Right atrium auricular region (tissue), 2 donors: ENCODE results near the gene TAF3. TPM values are rescaled to one million over a fixed set of nuclear protein-coding genes. Genes with fewer than 3 reads are reported as not detected.

Experiments
- DNase-seq: peaks from one replicate; pipeline ENCODE4 v3.0.0-alpha.2; 2019; ENCODE audit warnings: low spot score
- H3K27ac ChIP-seq, 2 donors: fragments of 200-600 bp; sonication (generic); 1 replicate in 1 of 2; 2 replicates in 1 of 2; pipeline ENCODE4 v1.5.1; 2016 to 2019
- H3K27me3 ChIP-seq, 2 donors: fragments of 200-600 bp; sonication (generic); one replicate each; pipeline versions ENCODE4 v1.5.1 to v1.6.0; 2017 to 2019
- H3K36me3 ChIP-seq: fragments of 200-600 bp; sonication (generic); one replicate; pipeline ENCODE4 v1.5.1; 2016
- H3K4me1 ChIP-seq, 2 donors: fragments of 200-600 bp; sonication (generic); one replicate each; pipeline versions ENCODE4 v1.5.1 to v1.6.0; 2017 to 2019
- H3K4me3 ChIP-seq, 2 donors: fragments of 200-600 bp; sonication (generic); 1 replicate in 1 of 2; 2 replicates in 1 of 2; pipeline ENCODE4 v1.5.1; 2017 to 2019; ENCODE audit warnings: mild to moderate bottlenecking in 1 of 2, moderate library complexity in 1 of 2
- H3K9me3 ChIP-seq, 2 donors: fragments of 200-600 bp; sonication (generic); one replicate each; pipeline ENCODE4 v1.5.1; 2019
- total RNA-seq, 2 donors: library from RNA; depleted of rRNA; stranded (reverse); fragments of >200 nt; gene quantifications; one replicate each; pipeline ENCODE4 v1.1.0, GENCODE V29; 2016
- TF ChIP-seq, protein P1 (sequence below), 2 donors: fragments of 200-600 bp; sonication (generic); IDR thresholded peaks; one replicate each; pipeline ENCODE4 v1.5.1; 2019; ENCODE audit warnings: antibody characterized with exemption in 2 of 2

Gene TAF3
- total RNA-seq, 2 donors from 2014 or later, result 4.6 to 6.1 TPM

DNA sequence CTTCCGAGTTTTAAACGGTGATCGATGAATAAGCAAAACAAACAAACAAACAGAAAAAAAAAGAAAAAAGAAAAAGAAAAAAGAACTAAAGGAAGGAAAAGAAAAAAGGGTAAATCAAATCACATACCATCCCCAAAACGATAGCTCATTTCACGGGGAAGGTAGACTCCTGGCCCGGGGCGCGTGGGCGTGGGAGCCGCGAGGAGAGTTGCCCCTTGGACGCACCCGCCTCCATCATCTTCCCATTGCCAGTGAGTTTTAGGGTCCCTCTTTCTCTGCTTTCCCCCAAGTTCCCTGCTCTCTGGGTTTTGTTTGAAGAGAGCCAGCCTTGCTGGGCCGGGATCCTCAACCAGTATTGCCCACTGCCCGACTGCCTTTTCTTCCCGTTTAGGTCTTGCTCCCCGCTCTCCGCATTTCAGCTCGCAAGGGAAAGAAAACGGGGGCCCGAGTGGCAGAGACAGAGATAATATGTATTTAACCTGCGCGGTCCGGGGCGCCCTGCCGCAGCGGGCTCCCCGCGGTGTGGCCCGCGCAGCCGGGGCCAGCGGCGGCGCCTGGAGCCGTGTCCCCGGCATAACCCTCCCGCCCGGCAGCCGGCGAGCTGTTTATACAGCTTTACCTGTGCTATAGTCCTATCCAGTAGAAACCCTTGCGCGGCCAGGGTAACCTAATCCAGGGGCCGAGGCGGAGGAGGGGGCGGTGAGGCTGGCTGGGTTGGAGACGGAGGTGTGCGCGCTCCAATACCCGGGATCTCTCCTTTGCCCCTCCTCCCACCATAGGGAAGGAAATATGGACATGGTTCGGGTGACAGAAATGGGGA, 230.9 kb downstream of the TAF3 start:
- no peak for DNase-seq
- H3K4me1 ChIP-seq, result peaks cover 0 to 72% of the 10 kb centered on the region in 2 donors
- peaks cover 67 to 97% of the 10 kb centered on the region in 2 donors for H3K27me3 ChIP-seq
- H3K36me3 ChIP-seq, result no peaks in the 10 kb centered on the region
- no peak overlapping the region for H3K27ac ChIP-seq
- H3K4me3 ChIP-seq, result peak overlapping the region in 1 of 2 donors; percentile 46
- no peaks in the 10 kb centered on the region for H3K9me3 ChIP-seq
- TF ChIP-seq, protein P1, sequence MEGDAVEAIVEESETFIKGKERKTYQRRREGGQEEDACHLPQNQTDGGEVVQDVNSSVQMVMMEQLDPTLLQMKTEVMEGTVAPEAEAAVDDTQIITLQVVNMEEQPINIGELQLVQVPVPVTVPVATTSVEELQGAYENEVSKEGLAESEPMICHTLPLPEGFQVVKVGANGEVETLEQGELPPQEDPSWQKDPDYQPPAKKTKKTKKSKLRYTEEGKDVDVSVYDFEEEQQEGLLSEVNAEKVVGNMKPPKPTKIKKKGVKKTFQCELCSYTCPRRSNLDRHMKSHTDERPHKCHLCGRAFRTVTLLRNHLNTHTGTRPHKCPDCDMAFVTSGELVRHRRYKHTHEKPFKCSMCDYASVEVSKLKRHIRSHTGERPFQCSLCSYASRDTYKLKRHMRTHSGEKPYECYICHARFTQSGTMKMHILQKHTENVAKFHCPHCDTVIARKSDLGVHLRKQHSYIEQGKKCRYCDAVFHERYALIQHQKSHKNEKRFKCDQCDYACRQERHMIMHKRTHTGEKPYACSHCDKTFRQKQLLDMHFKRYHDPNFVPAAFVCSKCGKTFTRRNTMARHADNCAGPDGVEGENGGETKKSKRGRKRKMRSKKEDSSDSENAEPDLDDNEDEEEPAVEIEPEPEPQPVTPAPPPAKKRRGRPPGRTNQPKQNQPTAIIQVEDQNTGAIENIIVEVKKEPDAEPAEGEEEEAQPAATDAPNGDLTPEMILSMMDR (IDR thresholded peaks at IDR 0.05), result no peak

DNA sequence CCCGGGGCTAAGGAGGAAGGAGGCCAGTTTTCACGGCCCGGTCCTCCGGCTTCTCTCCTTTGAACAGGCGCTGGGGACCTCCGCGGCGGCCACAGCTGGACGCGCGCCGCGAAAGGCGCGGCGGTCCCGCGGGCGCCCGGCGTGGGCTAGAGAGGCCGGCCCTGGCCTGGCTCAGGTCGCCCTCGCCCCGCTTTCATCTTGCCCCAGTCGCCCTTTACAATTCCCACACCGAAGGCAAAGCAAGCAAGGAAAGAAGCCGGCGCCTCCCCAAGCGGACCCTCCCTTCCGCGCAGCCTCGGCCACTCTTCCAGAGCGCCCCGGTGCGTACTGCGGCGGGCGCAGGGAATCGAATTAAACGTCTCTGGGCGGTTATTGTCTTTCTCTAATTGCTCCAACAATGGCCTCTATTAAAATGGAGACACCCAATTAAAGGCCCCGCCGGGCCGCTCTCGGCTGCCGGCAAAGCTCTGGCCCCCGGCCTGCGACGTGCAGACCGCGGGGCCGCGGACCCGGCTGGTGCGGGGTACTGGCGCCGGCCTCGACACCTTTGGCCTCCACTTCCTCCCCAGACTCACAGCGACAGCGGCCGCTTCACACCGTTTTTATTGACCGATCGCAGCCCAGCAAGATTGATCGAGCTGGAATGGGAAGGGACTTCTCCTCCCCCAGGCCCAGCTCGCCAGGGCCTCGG, 231.7 kb downstream of the TAF3 start:
- Histone ChIP-seq H3K27me3 (peaks cover 65 to 94% of the 10 kb centered on the region in 2 donors), H3K27ac (no peak overlapping the region)
- TF ChIP-seq, protein P1 (IDR thresholded peaks at IDR 0.05), result no peak

DNA sequence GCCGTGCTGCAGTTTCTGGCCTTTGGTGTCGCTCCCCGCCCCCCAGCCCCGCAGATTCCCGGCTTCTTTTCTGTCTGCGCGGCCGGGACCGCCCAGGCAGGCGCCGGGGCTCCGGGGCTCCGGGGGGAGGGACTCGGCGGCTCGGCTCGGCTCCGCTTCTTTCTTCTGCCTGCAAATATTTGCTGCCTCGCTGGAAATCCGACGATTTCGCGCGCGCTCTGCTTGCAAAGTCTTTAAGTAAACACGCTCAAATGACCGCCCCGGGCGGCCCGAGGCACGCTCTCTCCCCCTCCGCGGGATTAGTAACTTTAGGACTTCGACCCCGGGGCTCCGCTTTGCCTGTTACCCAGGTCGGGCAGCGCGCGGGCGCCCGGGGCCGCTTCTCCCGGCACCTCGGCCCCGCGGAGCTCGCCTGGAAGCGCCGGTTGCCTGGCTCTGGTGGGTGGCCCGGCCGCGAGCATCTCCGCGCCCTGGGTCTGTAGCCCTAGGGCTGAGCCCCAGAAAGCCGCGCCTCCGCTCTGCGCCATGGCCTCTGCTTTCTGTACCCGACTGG, 232.3 kb downstream of the TAF3 start:
- no peak for DNase-seq
- peak overlapping the region; percentile 21 to 46 for H3K4me3 ChIP-seq
- no peaks in the 10 kb centered on the region for H3K36me3 ChIP-seq
- no peaks in the 10 kb centered on the region for H3K9me3 ChIP-seq
- peaks cover 0 to 70% of the 10 kb centered on the region in 2 donors for H3K4me1 ChIP-seq
- H3K27ac ChIP-seq, result no peak overlapping the region
- peaks cover 63 to 94% of the 10 kb centered on the region in 2 donors for H3K27me3 ChIP-seq
- TF ChIP-seq, protein P1 (IDR thresholded peaks at IDR 0.05), result no peak

More for the DNA sequence above, 231.7 kb downstream of the TAF3 start:
- no peaks in the 10 kb centered on the region for H3K9me3 ChIP-seq
- H3K36me3 ChIP-seq, result no peaks in the 10 kb centered on the region
- no peak for DNase-seq
- H3K4me1 ChIP-seq, result peaks cover 0 to 71% of the 10 kb centered on the region in 2 donors
- peak overlapping the region; percentile 21 to 46 for H3K4me3 ChIP-seq

DNA sequence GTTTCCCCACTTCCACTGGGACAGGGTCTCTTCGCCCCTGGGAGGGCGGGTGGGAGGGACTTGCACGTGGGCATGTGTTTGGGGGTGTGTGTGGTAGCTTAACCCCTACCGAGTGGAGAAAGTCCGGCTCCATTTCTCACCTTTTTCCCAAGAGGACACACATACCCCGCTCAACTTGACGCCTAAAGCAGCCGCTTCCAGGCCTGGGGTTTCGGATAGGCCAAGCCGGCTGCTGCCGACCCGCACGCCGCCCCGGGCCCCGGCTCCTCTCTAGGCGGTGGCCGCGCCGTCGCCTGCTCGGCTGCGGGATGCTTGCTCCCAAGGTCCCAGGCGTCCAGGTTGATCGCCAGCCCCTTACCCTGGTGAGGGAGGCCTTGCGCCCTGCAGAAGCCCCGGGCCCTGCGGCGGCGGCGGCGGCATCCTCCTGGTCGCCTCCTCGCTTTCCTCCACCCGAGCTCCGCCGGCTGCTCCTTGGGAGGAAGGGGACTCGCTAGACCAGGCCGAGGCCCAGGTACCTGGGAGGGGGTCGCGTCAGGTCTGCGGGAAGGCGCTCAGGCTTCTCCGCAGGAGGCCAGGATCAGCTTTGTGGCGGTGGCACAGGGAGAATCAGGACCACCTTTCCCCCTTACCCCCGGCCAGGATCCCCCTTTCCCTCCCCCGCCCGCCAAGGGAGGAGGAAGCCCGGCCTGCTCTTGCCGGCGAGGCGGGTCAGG, 233.0 kb downstream of the TAF3 start:
- Histone ChIP-seq H3K9me3 (no peaks in the 10 kb centered on the region), H3K27me3 (peaks cover 61 to 93% of the 10 kb centered on the region in 2 donors), H3K27ac (no peak overlapping the region), H3K36me3 (no peaks in the 10 kb centered on the region), H3K4me1 (peaks cover 0 to 66% of the 10 kb centered on the region in 2 donors), H3K4me3 (peak overlapping the region; percentile 2 to 46)
- DNase-seq, result no peak
- TF ChIP-seq, protein P1 (IDR thresholded peaks at IDR 0.05), result no peak

DNA sequence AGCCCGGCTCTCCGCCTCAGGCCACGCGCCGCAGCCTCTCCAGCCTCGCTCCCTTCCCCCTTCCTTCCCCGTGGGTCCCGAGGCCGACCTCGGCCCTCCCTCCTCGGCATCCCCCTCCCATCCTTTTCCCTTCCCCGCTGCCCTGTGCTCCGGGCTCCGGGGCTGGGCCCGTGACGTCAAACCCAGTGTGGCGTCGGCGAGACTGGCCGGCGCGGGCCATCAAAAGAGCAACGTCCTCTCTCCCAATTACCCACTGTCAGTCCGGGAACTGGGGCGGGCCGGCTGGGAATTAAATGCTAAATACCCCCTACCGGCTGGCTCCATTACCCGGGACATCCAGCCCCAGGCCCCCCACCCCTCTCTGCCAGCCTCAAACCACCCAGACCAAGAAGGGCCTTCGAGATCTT, 233.5 kb downstream of the TAF3 start:
- DNase-seq, result no peak
- H3K4me1 ChIP-seq, result peaks cover 0 to 66% of the 10 kb centered on the region in 2 donors
- no peak overlapping the region for H3K27ac ChIP-seq
- peaks cover 60 to 89% of the 10 kb centered on the region in 2 donors for H3K27me3 ChIP-seq
- no peaks in the 10 kb centered on the region for H3K9me3 ChIP-seq
- no peaks in the 10 kb centered on the region for H3K36me3 ChIP-seq
- H3K4me3 ChIP-seq, result peak overlapping the region in 1 of 2 donors; percentile 46
- TF ChIP-seq, protein P1 (IDR thresholded peaks at IDR 0.05), result no peak
